GM12878 (cell line): ENCODE measurements around the gene SLF1. TPM values are rescaled to one million over a fixed set of nuclear protein-coding genes. Genes with fewer than 3 reads are reported as not detected.

ENCODE experiments used
- ATAC-seq: fragments of 200-7000 bp; cut with Tn5 transposase; 3 replicates; pipeline ENCODE4 v1.9.1; 2020; ENCODE audit warnings: mild to moderate bottlenecking, moderate library complexity
- BruUV-seq: library from RNA; stranded (reverse); fragments of 400-500 nt; replicated peaks from 2 replicates; lab custom pipeline; 2021; lab: Mats Ljungman, UMichigan
- CTCF ChIA-PET: fragments of 300-600 bp; sonication (Branson Sonifier 250); formaldehyde crosslinking; extraction: SDS; loops from one replicate; lab custom pipeline; 2021; ENCODE audit warnings: inconsistent platforms; lab: Yijun Ruan, JAX
- POLR2A ChIA-PET: fragments of 350-600 bp; formaldehyde crosslinking; extraction: SDS; loops from one replicate; lab custom pipeline; 2021; ENCODE audit warnings: inconsistent platforms; lab: Charles Lee
- RAD21 ChIA-PET: fragments of 300-600 bp; sonication (Branson Sonifier 250); formaldehyde crosslinking; loops from one replicate; lab custom pipeline; 2023; ENCODE audit warnings: antibody characterized with exemption; ENCODE audit not compliant: unreplicated experiment; lab: Charles Lee
- SMC1A ChIA-PET: fragments of 300-600 bp; sonication (Branson Sonifier 250); formaldehyde crosslinking; loops from one replicate; lab custom pipeline; 2023; ENCODE audit not compliant: unreplicated experiment, uncharacterized antibody; lab: Charles Lee
- DNase-seq: peaks from one replicate; pipeline ENCODE4 v3.0.0-alpha.2; 2011; ENCODE audit warnings: low read depth, low spot score
- FAIRE-seq: peaks from 3 replicates; lab custom pipeline; 2011; peaks lifted over from hg19 to GRCh38; lab: Jason Lieb, UNC
- H2AFZ ChIP-seq: 2 replicates; pipeline ENCODE4 v1.6.0; 2011; ENCODE audit warnings: low read depth, low read length, control low read depth; ENCODE audit not compliant: control insufficient read depth
- H3K27ac ChIP-seq: 2 replicates; pipeline ENCODE4 v1.5.1; 2011; ENCODE audit warnings: control low read depth; ENCODE audit not compliant: control insufficient read depth, insufficient read depth
- H3K27me3 ChIP-seq, 2 experiments: replicated peaks in 1 of 2; 2 replicates each; pipeline versions ENCODE4 v1.6.0 to v1.6.1; 2011; ENCODE audit warnings: low read length in 1 of 2; ENCODE audit not compliant: control insufficient read depth in 2 of 2, insufficient read depth in 2 of 2
- H3K36me3 ChIP-seq, 2 experiments: 2 replicates each; pipeline ENCODE4 v1.5.1; 2011; ENCODE audit warnings: low read length in 1 of 2; ENCODE audit not compliant: control insufficient read depth in 2 of 2, insufficient read depth in 2 of 2
- H3K4me1 ChIP-seq: 2 replicates; pipeline ENCODE4 v1.6.1; 2011; ENCODE audit warnings: mild to moderate bottlenecking, low read length, moderate library complexity, mixed read lengths; ENCODE audit not compliant: control insufficient read depth, insufficient read depth
- H3K4me2 ChIP-seq: 2 replicates; pipeline ENCODE4 v1.6.0; 2011; ENCODE audit warnings: control low read depth; ENCODE audit not compliant: control insufficient read depth, insufficient read depth
- H3K4me3 ChIP-seq: fragments of 200-600 bp; sonication (generic); 2 replicates; pipeline ENCODE4 v1.5.1; 2016
- H3K79me2 ChIP-seq: 2 replicates; pipeline ENCODE4 v1.6.0; 2011; ENCODE audit warnings: low read length; ENCODE audit not compliant: control insufficient read depth, insufficient read depth
- H3K9ac ChIP-seq: 2 replicates; pipeline ENCODE4 v1.8.0; 2011; ENCODE audit warnings: low read length, control low read depth, mixed read lengths; ENCODE audit not compliant: control insufficient read depth, insufficient read depth
- H3K9me3 ChIP-seq: replicated peaks from 3 replicates; pipeline ENCODE4 v1.5.1; 2011; ENCODE audit warnings: mild to moderate bottlenecking, low read length; ENCODE audit not compliant: control insufficient read depth, insufficient read depth
- H4K20me1 ChIP-seq: 2 replicates; pipeline ENCODE4 v1.6.0; 2011; ENCODE audit not compliant: control insufficient read depth, insufficient read depth
- CBX5 ChIP-seq: sonication (generic); IDR thresholded peaks from 2 replicates; pipeline ENCODE4 v1.6.1; 2016; ENCODE audit warnings: low read depth, moderate library complexity, mild to moderate bottlenecking, inconsistent platforms
- CEBPZ ChIP-seq: fragments of 150-350 bp; IDR thresholded peaks from 2 replicates; pipeline ENCODE4 v1.6.1; 2016; ENCODE audit warnings: low read depth, low read length
- MLLT1 ChIP-seq: fragments of 450-650 bp; IDR thresholded peaks from 2 replicates; pipeline ENCODE4 v1.6.1; 2016; ENCODE audit warnings: mild to moderate bottlenecking
- RELB ChIP-seq: fragments of 450-650 bp; IDR thresholded peaks from 2 replicates; pipeline ENCODE4 v1.6.1; 2017; ENCODE audit warnings: low read depth, mild to moderate bottlenecking, moderate library complexity
- ZBTB33 ChIP-seq: fragments of 450-650 bp; IDR thresholded peaks from 2 replicates; pipeline ENCODE4 v1.6.1; 2017; ENCODE audit warnings: mild to moderate bottlenecking
- ZNF24 ChIP-seq: fragments of 450-650 bp; IDR thresholded peaks from 2 replicates; pipeline ENCODE4 v1.6.1; 2017; ENCODE audit warnings: antibody characterized with exemption, mild to moderate bottlenecking
- WGBS: methylation state at CpG from one replicate; pipeline ENCODE4 v1.1.6; 2016; ENCODE audit warnings: low lambda C conversion rate; ENCODE audit not compliant: insufficient replicate concordance, insufficient coverage; ENCODE audit errors: missing lambda C conversion rate; 5-methylcytosine and 5-hydroxymethylcytosine counted together
- in situ Hi-C: fragments of 300-500 bp; cut with MboI; formaldehyde crosslinking; loops from 9 replicates; pipeline ENCODE4 v1.14.3; 2018; ENCODE audit warnings: mixed read lengths
- intact Hi-C: fragments of 100-400 bp; cut with micrococcal nuclease; formaldehyde crosslinking; loops from one replicate; pipeline ENCODE4 v1.14.2; 2022; ENCODE audit not compliant: unreplicated experiment
- polyA plus RNA-seq, 11 experiments: library from polyadenylated mRNA; depleted of rRNA in 4 of 11; unstranded in 6 of 11; stranded (reverse) in 5 of 11; fragments of >200 nt; fragmentation: Nextera tagmentation in 4 of 11; fragmentation: Illumina TruSeq in 1 of 11; extraction: Ambion mirVana in 4 of 11; extraction: Trizol in 1 of 11; gene quantifications; 1 replicate in 1 of 11; 2 replicates in 10 of 11; pipeline versions ENCODE4 v1.2.1 to v1.2.3, GENCODE V29; 2011 to 2016; ENCODE audit warnings: inconsistent platforms in 2 of 11, missing spikeins in 2 of 11, low read depth in 1 of 11
- total RNA-seq, 4 experiments: library from RNA; depleted of rRNA in 3 of 4; stranded (reverse); fragments of >200 nt in 3 of 4; fragmentation: Illumina TruSeq in 1 of 4; extraction: Trizol in 1 of 4; gene quantifications; 2 replicates each; pipeline versions ENCODE4 v1.2.1 to v1.2.3, GENCODE V29; 2013 to 2021

SLF1 gene
- total and polyA plus RNA-seq, 10 of the 15 experiments (the other 5 are each of a cell fraction or from before 2014, with no cell fraction given): 8.1 to 27.0 (median 13.4) TPM

- Histone ChIP-seq H3K79me2 (no peaks in the 10 kb centered on the region; the same call in 1 of the 2 replicates), H3K4me3 (no peak overlapping the region), H3K9me3 (peaks cover 24% of the 10 kb centered on the region), H3K4me2 (no peak overlapping the region), H3K36me3 (peaks cover 4% of the 10 kb centered on the region in 2 experiments), H4K20me1 (no peaks in the 10 kb centered on the region), H3K9ac (no peak overlapping the region), H3K4me1 (no peaks in the 10 kb centered on the region), H2AFZ (no peak overlapping the region), H3K27ac (no peak overlapping the region), H3K27me3 (no peaks in the 10 kb centered on the region)
- intact Hi-C loops: no loop called here
- ChIA-PET SMC1A (interaction anchor here (1.0 to 1.5 kb wide), 4 partner anchors 12 to 244 kb away, joined by 3 to 6 read pairs (median 4); no protein-coding TSS in a partner anchor), CTCF (no interaction called here), POLR2A (no interaction called here), RAD21 (no interaction called here)
- TF ChIP-seq RELB (0 out of 2 replicates have a peak, but pooled peaks have one; percentile 24), CEBPZ (no peak), ZBTB33 (peak; percentile 91), ZNF24 (peak; percentile 71), MLLT1 (peak; percentile 76; the same call in 1 of the 2 replicates), CBX5 (peak; percentile 80)
- BruUV-seq: no TSS peak
- in situ Hi-C loops: no loop called here
- WGBS: 94% methylated on average over 3 of the region's 3 CpGs
- FAIRE-seq: no peak
- DNase-seq: no peak
- no peak for ATAC-seq
Measured at GRCh38 chr5:94640176-94640575, 21.7 kb downstream of the SLF1 start.
